HL-60 (cell line): Measurements from ENCODE around the gene SHB.

Experiments used
- DNase-seq, 2 experiments: peaks; one replicate each; pipeline ENCODE4 v3.0.0-alpha.2; 2010 to 2020; ENCODE audit warnings: low read depth in 1 of 2, low spot score in 1 of 2
- H3K27ac ChIP-seq: fragments of 250-450 bp; sonication (Bioruptor Pico); replicated peaks from 2 replicates; pipeline ENCODE4 v1.5.1; 2020; ENCODE audit warnings: mild to moderate bottlenecking, moderate library complexity
- H3K27me3 ChIP-seq: fragments of 250-450 bp; sonication (Bioruptor Pico); 2 replicates; pipeline ENCODE4 v1.5.1; 2021; ENCODE audit warnings: mild to moderate bottlenecking, moderate library complexity; ENCODE audit not compliant: insufficient read depth, poor library complexity, severe bottlenecking
- H3K4me3 ChIP-seq: replicated peaks from 2 replicates; pipeline ENCODE4 v1.5.1; 2011; ENCODE audit warnings: mild to moderate bottlenecking, control low read depth, low read length; ENCODE audit not compliant: insufficient read depth
- GABPA ChIP-seq: IDR thresholded peaks from 2 replicates; pipeline ENCODE4 v1.6.1; 2012; ENCODE audit warnings: low read depth
- POLR2AphosphoS5 ChIP-seq: IDR thresholded peaks from 2 replicates; pipeline ENCODE4 v1.6.1; 2012; ENCODE audit warnings: low read depth
- SPI1 ChIP-seq: IDR thresholded peaks from 2 replicates; pipeline ENCODE4 v1.6.1; 2012; ENCODE audit warnings: low read depth, mild to moderate bottlenecking, borderline replicate concordance
- TF ChIP-seq, protein P1 (sequence below): IDR thresholded peaks from one replicate; pipeline ENCODE4 v1.5.1; 2011; ENCODE audit warnings: low read length, control low read depth, inconsistent platforms; ENCODE audit not compliant: insufficient read depth
- TF ChIP-seq, protein P2 (sequence below): IDR thresholded peaks from 2 replicates; pipeline ENCODE4 v1.6.1; 2012; ENCODE audit warnings: low read depth; ENCODE audit not compliant: insufficient replicate concordance

Gene SHB

DNA sequence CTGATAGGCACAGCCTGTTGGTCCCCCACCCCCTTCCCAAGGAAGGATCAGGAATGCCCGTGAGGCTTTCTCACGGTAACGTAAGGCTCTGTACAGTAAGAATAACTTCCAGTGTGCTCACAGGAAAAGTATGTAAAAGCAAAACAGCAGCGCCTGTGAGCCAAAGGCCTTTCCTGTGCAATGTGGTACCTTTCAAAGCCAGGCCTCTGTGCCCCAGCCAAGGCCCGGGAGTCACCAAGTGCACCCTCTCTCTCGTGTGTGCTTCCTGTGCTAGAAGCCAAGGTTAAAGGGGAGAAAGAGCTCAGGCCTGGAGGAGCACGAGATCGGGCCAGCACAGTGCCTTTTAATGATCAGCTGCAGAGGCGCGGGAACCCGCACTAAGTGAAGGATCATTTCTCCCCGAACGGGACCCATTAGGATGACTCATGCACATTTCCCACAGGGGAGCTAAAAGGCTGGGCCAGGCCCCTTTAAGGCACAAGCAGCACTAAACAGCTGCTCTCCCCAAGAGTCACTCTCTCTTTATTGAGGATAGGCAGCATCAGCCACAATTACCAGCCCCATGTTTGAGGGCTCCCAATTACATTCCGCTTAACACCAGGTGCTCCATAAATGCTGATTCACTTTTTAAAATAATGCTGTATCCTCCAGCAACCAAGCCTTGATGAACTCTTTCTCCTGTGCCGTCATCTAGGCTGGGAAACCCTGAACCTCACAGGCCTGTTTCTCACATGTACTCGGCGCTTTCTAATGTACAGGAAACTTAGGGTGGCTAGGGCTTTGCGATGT is 42.8 kb downstream of the SHB start:
- DNase-seq, result no peak
- no peak overlapping the region for H3K27ac ChIP-seq
- H3K4me3 ChIP-seq, result no peak overlapping the region
- TF ChIP-seq, protein P1, sequence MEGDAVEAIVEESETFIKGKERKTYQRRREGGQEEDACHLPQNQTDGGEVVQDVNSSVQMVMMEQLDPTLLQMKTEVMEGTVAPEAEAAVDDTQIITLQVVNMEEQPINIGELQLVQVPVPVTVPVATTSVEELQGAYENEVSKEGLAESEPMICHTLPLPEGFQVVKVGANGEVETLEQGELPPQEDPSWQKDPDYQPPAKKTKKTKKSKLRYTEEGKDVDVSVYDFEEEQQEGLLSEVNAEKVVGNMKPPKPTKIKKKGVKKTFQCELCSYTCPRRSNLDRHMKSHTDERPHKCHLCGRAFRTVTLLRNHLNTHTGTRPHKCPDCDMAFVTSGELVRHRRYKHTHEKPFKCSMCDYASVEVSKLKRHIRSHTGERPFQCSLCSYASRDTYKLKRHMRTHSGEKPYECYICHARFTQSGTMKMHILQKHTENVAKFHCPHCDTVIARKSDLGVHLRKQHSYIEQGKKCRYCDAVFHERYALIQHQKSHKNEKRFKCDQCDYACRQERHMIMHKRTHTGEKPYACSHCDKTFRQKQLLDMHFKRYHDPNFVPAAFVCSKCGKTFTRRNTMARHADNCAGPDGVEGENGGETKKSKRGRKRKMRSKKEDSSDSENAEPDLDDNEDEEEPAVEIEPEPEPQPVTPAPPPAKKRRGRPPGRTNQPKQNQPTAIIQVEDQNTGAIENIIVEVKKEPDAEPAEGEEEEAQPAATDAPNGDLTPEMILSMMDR, result no peak
- TF ChIP-seq GABPA (no peak), SPI1 (no peak), POLR2AphosphoS5 (no peak)
- TF ChIP-seq, protein P2, sequence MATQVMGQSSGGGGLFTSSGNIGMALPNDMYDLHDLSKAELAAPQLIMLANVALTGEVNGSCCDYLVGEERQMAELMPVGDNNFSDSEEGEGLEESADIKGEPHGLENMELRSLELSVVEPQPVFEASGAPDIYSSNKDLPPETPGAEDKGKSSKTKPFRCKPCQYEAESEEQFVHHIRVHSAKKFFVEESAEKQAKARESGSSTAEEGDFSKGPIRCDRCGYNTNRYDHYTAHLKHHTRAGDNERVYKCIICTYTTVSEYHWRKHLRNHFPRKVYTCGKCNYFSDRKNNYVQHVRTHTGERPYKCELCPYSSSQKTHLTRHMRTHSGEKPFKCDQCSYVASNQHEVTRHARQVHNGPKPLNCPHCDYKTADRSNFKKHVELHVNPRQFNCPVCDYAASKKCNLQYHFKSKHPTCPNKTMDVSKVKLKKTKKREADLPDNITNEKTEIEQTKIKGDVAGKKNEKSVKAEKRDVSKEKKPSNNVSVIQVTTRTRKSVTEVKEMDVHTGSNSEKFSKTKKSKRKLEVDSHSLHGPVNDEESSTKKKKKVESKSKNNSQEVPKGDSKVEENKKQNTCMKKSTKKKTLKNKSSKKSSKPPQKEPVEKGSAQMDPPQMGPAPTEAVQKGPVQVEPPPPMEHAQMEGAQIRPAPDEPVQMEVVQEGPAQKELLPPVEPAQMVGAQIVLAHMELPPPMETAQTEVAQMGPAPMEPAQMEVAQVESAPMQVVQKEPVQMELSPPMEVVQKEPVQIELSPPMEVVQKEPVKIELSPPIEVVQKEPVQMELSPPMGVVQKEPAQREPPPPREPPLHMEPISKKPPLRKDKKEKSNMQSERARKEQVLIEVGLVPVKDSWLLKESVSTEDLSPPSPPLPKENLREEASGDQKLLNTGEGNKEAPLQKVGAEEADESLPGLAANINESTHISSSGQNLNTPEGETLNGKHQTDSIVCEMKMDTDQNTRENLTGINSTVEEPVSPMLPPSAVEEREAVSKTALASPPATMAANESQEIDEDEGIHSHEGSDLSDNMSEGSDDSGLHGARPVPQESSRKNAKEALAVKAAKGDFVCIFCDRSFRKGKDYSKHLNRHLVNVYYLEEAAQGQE, result no peak
- H3K27me3 ChIP-seq, result no peaks in the 10 kb centered on the region

DNA sequence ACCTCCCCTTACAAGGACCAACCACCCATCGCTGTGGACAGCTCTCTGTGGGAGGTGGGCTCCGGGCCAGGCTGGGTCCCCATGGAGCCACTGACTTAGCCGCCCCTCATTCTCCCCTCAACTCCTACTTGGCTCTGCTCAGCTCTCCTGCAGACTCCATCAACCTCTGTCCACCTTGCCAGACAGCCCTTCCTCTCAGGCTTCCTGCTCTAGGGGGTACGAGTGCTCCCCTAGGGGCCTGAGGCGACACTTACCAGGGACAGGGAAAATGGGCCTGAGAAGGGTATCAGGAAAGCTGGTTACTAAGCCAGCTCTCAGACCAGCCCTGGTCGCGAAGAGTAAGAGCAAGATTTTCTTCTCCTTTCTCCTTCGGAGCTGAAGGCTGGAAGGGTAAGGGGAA is 43.9 kb downstream of the SHB start:
- Histone ChIP-seq H3K27me3 (no peaks in the 10 kb centered on the region), H3K4me3 (no peak overlapping the region), H3K27ac (no peak overlapping the region)
- no peak for TF ChIP-seq POLR2AphosphoS5
- TF ChIP-seq, protein P1, result no peak
- TF ChIP-seq SPI1, result no peak
- DNase-seq, result no peak

DNA sequence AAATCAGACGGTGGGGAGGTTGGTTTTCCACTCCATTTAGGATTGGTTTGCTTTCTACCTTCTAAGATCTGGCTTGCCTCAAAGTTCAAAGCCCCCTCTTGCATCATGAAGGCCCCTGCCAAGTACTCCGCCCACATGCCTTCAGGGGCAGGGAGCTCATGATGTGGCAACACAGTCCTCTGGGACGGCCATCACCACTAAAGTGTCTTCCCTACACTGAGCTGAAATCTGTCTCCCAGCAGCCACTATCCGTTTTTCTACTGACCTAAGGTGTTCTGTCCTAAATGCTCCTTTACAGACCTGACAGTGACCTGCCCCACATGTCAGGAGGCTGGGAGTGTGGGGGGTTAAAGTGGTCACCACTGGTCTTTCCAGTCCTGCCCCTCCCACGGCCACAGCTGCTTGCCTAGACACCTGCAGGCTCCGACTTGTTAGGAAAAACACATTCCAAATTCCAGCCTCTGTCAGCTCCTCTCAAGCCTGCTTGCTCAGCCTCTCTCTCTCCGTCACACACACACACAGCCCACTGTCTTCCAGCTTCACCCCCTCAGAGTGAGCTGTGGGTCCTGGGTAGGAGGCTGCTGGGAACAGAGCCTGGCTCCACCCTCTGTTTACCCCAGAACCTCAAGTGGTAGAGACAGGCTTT is 44.9 kb downstream of the SHB start:
- Histone ChIP-seq H3K27ac (no peak overlapping the region), H3K27me3 (no peaks in the 10 kb centered on the region), H3K4me3 (no peak overlapping the region)
- TF ChIP-seq SPI1 (no peak), GABPA (no peak)
- TF ChIP-seq, protein P2, result no peak
- no peak for DNase-seq

DNA sequence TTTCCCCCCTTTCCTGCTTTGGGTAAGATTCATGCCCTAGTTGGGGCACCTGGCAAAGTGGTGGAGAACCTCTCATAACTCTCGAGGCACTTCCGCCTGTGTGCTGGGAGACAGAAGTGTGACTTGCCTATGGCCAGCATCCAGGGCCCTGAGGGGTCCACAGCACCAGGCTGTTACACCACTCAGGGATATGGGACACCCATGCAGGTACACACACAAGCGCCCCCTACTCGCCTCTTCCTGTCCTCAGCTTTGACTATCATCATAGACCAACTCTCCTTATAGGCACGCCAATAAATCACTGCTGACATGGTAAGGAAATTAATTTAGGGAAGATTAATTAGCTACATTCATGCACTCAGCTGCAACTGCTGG is 45.4 kb downstream of the SHB start:
- Histone ChIP-seq H3K27me3 (no peaks in the 10 kb centered on the region), H3K4me3 (no peak overlapping the region), H3K27ac (no peak overlapping the region)
- DNase-seq, result no peak
- no peak for TF ChIP-seq GABPA
- TF ChIP-seq, protein P2, result no peak
- TF ChIP-seq POLR2AphosphoS5, result no peak
- TF ChIP-seq SPI1, result no peak
- TF ChIP-seq, protein P1, result no peak
